Stimulated activated CD8-positive, alpha-beta memory T cell treated with anti-CD3 and anti-CD28 coated beads, Interleukin-12 subunit alpha, Interleukin-12 subunit beta, amount 100 ng/mL, for 1 hour (primary cell): ENCODE results near the gene RBM48.
"Not testable (repeated sequence)": the region's sequence is repeated elsewhere in the genome, so short reads cannot be mapped to it uniquely, and the experiment has no call there.

Experiments used
- DNase-seq: peaks from one replicate; pipeline ENCODE4 v3.0.0-alpha.2; 2020; ENCODE audit warnings: low read depth

RBM48 gene

DNA sequence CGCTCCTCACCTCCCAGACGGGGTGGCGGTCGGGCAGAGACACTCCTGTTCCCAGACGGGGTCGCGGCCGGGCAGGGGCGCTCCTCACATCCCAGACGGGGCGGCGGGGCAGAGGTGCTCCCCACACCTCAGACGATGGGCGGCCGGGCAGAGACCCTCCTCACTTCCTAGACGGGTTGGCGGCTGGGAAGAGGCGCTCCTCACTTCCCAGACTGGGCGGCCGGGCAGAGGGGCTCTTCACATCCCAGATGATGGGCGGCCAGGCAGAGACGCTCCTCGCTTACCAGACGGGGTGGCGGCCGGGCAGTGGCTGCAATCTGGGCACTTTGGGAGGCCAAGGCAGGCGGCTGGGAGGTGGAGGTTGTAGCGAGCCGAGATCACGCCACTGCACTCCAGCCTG lies 16.5 kb downstream of the RBM48 start:
- not testable (repeated sequence) for DNase-seq

DNA sequence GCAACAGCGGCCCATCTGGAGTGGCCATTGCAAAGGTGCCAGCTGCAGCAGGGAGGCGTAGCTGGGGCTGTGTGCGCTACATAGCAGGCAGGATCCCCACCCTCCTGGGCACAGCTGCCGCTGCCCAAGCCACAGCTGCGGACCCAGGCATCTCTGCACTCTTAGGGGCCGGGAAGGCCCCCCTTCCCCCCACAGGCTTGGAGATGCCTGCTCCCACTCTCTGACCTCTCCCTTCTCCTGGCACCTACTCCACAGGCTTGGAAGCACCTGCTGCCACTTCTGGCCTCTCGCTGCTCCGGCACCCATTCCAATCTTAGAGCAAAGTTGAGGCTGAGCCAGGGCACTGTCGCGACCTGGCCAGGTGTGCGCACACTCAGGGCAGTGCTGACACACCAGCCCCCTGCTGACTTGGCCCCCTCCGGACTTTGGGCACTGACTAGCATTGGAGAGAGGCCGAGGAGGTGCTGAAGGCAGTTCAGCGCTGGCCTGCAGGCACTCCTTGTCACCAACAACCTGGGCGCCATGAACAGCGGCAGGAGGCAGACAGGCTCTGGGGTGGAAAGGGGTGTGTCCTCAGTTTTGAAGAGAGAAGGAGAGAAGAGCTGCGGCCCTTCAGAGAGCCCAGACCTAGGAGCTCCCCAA lies 18.4 kb downstream of the RBM48 start:
- DNase-seq = no peak

DNA sequence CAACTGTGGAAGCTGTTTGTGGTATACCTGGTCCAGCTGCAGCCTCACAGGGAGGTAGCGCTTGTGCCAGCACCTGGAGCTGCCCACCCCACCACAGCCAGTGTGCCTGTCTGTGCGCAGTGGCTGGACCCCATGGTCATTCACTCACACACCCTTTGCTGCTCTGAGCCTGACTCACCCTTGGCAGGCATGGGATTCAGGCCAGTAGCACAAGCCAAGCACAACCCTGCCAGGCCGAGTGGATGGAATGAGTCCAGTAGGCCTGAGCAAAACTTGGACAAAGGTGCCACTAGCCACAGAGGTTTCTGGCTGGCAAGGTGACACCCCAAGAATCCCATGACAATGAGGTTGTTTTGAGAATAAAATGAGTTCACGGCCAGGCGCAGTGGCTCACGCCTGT lies 19.0 kb downstream of the RBM48 start:
- DNase-seq = no peak

DNA sequence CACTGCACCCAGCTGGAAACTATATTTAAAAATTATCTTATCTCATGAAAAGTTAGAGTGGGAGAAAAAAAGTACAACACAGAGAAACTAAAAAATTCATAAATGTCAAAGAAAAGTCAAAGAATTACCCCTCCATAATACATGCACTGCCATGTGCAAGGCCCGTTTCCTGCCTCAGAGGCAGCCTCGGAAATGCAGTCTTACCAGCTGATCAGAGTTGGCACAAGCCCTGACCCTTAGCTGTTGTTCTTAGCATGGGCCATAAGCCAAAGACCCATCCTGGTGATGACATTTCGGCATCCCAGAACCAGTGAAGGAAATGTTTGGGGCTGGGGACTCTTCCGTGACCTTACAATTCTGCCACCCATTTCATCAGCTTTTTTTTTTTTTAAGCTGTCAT lies 21.6 kb downstream of the RBM48 start:
- DNase-seq = no peak

DNA sequence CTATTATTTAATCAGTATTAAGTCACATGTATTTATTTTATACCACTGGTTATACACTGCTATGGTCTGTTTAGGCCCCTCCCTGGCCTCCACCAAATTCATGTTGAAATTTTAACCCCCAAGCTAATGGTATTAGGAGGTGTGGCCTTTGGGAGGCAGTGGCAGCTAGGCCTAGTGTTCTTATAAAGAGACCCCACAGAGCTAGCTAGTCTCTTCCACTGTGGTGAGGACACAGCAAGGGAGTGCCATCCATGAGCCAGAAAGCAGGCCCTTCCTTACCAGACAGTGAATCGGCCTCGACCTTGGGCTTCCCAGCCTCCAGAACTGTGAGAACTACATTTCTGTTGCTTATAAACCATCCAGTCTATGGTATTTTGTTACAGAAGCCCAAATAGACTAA lies 28.7 kb downstream of the RBM48 start:
- no peak for DNase-seq

DNA sequence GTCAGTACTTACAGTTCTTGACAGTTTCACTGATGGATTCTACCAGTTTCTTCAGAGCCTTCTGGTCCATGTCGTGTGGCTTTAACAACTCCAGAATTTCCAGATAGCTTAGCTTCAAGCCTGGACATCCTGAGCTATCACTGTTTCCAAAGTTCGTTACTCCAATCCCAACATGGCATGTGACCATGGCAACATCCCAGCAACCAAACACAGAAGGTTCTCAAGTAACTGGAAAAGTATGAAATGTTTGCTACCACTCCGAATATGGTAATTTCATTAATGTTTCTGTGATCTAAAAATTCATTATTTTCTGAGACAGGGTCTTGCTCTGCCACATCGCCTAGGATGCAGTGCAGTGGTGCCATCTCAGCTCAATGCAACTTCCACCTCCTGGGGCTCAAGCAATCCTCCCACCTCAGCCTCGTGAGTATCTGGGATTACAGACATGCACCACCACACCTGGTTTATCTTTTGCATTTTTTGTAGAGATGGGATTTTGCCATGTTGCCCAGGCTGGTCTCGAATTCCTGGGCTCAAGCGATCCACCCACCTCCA lies 29.3 kb downstream of the RBM48 start:
- DNase-seq = no peak

DNA sequence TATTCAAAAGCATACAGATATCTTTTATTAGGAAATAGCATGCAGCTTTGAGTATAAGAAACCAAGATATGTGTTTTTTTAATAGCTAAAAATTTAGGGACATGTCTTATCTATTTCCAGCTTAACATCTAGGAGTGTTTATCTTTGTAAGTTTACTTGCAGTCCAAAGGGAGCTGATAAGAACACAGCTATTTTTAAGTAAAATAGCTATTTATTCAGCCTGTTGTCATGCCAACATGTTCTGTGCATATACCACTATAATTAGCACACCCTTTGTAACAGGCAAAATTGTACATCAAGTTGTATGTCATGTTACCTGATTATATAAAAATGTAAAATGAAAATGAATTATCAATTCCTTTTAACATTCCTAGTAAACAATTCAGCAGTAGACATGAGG lies 32.0 kb downstream of the RBM48 start:
- no peak for DNase-seq

DNA sequence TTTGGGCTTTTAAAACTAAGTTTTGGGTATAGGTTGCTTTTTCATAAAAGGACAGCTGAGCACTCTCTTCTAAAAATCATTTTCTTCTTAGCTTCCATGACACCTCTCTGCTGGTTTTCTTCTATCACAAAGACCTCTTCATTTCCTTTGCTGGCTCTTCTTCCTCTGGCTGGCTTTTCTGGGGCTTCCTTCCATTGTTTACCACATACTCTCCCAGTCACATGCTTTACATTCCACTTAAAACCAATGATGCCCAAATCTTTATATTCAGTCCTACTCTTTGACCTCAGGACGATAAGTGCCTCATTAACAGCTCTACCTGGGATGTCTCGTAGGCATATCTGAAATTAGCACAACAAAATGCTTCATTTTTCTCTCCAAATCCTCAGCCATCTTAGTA lies 34.8 kb downstream of the RBM48 start:
- no peak for DNase-seq

DNA sequence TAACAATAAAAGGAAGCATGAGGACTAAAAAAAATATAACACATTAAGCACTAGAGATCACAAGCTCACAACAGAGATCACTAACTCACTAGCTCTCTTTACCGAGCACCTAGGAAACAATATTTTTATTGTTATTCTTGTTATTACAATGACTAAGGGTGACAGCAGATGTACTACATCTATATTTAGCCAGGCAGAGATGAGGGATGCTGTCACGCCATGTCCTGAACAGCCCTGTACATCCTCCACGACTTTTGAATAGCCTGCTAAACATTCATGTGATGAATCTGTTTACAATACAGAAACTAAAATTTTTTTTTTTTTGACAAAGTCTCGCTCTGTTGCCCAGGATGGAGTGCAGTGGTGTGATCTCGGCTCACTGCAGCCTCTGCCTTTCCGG lies 38.9 kb downstream of the RBM48 start:
- no peak for DNase-seq

DNA sequence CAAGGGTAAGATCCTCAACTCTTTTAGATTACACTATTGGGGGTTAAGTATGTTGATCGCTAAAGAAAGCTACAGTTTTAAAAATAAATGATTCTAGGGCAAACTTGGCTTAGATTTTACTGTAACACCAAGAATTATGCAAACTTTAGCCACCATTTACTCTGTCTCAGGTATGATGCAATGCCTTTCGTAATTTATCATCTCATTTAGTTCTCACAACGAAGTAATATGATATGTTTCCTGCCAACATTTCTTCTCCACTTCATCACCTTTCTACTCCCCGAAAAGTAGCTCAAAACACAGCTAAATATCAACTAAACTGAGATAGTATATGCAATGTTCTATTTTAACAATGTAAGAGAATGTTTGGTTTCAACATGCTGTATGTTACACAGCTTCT lies 40.5 kb downstream of the RBM48 start:
- DNase-seq = no peak

DNA sequence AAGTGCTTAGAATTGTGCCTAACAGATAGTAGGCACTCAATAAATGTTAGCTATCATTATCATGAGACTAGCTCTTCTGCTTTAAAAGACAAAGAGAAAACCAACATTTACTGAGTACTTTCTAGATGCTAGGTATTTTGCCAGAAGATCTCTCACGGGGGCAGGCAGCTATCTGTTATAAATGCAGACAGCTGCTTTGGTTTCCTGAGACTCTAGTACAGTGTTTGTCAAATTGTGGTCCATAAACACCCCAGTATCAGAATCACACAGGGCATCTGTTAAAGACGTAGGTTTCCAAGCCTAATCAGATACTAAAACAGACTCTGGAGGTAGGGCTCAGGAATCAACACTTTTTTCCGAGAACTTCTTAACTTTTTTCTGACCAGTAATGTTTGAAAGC lies 47.7 kb downstream of the RBM48 start:
- DNase-seq = no peak

DNA sequence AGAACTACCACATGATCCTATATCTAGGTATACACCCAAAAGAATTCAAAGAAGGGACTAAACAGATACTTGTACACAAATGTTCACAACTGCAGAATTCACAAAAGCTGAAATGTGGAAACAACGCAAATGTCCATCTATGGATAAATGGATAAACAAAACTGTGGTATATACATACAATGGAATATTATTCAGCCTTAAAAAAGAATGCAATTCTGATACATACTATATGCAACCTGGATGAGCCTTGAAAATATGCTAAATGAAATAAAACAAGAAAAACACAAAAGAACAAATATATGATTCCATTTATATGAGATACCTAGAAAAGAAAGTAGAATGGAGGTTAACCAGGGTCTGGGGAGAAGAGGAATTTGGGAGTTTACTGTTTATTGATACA lies 54.4 kb downstream of the RBM48 start:
- DNase-seq = no peak

DNA sequence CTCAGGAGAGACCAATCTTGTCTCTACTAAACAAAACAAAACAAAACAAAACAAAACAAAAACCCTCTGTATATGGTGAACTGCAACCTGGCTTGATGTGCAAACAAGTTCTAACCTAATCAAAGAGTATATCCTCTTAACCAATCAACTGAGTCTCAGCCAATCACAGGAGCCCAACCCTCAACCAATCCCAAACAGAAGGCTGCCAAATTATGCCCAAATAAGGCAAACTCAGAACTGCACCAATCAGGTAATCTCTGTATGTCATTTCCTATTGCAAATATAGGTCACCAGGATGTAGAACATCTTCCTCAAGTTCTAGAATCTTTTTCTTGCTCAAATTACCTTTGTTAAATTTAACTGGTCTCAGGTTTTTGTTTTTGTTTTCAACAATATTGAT lies 56.4 kb downstream of the RBM48 start:
- no peak for DNase-seq

DNA sequence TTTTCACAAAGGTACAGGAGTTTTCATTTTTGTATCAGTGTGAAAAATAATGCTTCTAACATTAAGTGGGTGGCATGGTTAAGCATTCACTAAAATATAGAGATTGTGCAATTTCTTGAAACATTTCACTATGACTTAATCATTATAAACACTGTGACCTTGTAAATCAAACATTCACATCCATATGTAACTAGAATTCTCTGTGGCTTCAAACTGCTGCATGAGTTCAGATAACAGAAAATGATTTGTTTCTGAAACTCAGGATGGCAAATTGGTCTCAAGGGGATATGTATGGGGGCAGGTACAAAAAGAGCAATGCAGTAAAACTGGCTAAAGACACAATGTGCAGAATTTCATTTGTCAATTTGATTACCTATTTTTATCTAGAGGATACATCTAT lies 57.8 kb downstream of the RBM48 start:
- no peak for DNase-seq

DNA sequence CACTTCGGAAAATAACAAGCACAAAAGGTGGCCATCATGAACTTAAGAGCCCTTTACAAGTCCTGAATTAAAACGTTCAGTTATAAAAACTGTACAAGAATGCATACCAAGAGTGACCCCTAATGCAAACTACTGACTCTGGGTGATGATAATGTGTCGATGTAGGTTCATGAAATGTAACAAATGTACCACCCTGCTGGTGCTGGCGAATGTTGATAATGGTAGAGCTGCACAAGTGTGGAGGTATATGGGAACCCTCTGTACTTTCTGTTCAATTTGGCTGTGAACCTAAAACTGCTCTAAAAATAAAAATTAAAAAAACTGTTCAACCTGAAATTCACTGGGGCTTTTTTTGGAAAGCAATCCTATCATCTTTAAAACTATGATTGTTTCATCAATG lies 58.2 kb downstream of the RBM48 start:
- DNase-seq = no peak
